DMS 273 (cell line): ENCODE data around the gene STIM1.
A peak's percentile ranks its signal among the peaks of the same experiment; 100 is the strongest.
"Not testable (repeated sequence)": the region's sequence is repeated elsewhere in the genome, so short reads cannot be mapped to it uniquely, and the experiment has no call there.

Source experiments
- DNase-seq: peaks from one replicate; lab custom pipeline; 2025; ENCODE audit not compliant: unreplicated experiment; lab: John Stamatoyannopoulos, UW

Gene STIM1

DNA sequence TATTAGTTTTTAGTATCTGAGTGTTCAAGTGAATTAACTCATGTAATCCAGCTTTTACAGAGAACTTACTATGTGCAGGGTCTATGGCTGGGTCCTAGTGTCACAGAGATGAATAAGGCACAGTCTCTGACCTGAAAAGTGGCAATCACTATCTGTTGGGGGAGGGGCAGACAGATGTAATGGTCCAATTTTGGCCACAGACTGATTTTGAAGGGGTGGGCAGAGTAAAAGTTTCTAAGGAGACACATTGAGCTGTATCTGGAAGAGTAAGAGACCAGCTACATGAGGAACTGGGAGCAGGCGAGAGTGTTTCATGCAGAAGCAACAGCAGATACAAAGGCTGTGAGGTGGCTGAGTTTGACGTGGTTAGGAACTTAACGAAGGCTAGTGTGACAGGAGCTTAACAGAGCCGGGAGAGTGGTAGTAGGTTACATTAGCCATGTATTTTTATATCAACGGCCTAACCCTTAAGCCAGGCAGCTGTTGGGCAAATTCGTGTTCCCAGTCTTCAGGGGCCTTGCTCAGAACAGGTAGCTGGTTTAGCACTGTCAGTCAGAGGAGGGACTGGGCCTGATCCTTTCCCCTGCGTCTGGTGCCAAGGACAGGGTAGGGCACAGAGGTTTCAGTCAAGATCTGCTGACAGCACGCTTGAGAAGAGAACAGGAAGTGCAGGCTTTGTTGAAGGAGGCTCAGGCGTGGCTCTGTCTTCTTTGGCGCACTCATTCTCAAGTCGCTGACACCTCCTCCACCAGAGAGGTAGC lies 1.4 kb upstream of the STIM1 start:
- DNase-seq, result no peak

DNA sequence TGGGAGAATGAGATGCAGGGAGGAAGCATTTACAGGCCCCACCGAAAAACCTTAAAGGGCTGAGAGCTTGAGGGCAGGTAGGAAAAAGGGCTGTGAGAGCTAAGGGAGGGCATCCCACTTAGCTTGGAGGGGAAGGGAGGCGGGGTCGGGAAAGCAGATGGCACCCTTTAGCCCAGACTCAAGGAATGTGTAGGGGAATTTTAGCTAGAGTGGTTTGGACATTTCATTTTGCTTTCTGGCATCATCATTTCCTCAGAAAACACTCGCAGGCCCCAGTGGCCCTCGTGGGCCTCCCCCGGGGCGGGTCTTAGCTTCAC lies 846 bp upstream of the STIM1 start:
- DNase-seq, result no peak

DNA sequence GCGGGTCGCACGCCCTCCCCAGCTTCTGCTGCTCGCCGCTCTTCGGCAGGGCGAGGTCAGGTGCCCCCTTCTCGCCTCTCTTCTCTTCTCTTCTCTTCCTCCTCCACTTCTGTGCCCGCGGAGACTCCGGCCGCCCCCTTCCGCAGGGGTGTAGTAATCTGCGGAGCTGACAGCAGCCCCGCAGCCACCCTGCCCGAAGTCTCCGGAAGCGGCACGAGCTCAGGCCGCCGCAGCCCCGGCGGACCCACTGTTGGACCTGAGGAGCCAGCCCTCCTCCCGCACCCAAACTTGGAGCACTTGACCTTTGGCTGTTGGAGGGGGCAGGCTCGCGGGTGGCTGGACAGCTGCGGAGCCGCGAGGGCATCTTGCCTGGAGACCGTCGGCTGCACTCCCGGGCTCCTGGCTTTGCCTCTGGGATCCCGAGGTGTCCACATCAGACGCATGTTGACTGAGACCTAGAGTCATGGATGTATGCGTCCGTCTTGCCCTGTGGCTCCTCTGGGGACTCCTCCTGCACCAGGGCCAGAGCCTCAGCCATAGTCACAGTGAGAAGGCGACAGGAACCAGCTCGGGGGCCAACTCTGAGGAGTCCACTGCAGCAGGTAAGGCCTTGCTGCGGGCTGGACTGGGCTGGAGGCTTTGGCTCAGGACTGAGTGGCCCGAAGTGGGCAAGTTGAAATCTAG lies 486 bp downstream of the STIM1 start:
- peak; percentile 52 for DNase-seq

DNA sequence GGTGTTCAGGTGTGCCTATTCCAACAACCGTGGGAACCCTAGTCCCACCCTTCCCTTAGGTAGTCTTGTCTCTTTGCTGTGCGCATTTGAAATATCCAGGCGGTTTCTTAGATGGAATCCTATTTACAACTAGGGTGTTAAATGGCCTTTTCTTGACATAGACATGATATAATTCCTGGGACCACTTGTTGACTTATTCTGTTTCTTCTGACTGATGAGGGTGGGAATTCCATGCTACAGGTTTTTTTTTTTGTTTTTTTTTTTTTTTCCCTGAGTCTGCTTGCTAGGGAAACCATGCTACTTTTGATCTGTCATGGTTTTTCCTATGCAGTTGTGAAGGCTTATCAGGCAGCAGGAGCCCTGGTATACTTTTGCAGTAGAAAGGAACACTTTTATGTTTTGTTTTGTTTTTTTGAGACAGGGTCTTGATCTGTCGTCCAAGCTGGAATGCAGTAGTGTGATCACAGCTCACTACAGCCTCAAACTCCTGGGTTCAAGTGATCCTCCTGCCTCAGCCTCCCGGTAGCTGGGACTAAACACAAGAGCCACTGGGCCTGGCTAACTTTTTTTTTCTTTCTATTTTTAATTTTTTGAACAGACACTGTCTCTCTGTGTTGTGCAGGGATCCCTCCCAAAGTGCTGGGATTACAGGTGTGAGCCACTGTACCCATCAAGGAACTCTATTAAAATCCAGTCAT lies 1.5 kb downstream of the STIM1 start:
- no peak for DNase-seq

DNA sequence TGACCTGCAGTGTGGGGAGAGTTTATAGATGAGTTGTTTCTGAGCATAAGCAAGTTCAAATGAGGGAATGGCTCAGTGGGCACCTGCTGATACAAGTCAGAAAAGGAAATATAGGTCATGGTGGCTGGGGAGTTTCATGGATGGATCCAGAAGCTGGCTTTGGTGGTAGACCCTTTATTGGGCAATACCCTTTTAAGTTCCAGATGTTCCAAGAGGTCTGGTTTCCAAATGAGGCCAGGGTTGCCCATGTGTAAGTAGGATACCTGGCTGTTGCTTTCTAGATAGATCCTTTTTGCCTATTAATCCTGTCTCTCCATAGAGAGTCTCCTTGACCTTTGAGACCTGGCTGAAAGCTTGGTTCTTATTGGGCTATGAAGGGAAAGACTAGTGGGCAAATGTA lies 2.2 kb downstream of the STIM1 start:
- DNase-seq, result no peak

DNA sequence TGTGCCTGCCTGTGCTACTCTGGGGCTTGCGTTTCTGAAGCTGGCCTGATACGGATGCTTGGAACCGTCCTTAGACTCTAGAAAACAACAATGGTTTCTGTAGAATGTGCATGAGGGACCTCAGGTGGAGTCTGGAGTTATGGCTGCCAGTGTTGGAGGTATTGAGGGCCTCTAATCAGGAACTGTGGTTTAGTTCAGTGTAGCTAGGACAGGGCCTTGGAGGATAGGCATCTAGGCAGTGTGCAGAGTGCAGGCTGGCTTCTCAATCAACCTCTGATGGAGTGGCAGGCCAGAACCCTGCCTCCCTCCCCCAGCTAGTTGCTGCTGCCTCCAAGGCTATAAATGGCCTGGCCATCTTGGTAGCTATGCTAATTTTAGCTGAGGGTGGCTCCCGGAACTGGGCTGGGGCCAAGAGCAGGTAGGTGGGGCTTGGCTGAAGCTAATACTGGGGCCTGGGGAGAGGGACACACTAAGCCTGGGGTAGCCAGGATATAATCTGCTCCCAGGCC lies 4.0 kb downstream of the STIM1 start:
- DNase-seq, result peak; percentile 30

DNA sequence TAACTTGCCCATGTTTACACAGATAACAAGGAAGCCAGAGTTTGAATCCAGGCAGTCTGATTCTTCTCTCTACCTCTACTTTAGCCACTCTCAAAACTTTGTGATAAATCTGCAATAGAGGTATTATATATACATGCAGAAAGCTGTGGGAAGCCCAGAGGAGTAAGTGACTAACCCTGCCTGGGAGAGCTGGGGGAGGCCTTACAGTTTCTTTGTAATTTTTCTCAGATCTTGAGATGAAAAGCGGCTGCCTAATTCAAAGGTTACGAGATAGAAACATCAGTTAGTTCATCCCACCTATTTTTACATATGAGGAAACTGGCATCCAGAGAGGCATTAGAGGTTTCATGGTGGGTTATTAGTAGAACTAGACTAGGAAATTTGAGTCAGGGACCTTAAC lies 4.9 kb downstream of the STIM1 start:
- no peak for DNase-seq

DNA sequence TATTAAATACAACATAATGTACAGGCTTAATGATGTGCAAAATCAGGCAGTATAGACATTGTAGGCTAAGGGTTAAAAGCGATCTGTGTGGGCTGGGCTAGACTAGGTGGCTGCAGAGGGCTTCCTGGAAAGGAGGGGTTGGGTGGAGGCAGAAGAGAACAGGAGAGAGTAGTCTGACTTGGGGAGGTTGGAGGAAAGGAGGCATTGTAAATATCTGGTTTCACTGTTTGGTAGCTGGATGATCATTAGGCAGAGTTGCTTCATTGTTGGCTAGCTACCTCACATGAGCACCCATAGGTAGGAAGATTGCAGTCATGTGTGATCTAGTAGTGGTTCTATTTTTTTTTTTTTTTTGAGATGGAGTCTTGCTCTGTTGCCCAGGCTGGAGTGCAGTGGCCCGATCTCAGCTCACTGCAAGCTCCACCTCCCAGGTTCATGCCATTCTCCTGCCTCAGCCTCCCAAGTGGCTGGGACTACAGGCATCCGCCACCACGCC lies 5.5 kb downstream of the STIM1 start:
- DNase-seq, result not testable (repeated sequence)

DNA sequence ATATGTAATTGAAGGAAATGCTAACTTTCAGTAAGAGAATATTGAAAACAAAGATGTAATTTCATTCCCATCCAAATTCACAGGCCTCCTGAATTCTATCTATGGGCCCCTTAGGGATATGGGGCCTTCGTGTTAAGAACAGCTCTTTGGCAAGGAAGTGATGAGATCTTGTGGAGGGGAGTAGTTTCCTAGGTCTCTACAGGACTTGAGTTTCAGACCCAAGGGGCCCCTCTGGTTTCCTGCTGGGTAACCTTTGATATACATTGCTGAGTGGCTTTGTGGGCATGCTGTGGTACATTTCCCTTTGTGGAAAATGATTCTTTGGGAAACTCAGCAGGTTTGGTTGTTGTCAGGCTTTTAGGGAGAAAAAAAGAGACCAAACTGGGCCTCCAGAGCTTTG lies 6.2 kb downstream of the STIM1 start:
- DNase-seq, result no peak

DNA sequence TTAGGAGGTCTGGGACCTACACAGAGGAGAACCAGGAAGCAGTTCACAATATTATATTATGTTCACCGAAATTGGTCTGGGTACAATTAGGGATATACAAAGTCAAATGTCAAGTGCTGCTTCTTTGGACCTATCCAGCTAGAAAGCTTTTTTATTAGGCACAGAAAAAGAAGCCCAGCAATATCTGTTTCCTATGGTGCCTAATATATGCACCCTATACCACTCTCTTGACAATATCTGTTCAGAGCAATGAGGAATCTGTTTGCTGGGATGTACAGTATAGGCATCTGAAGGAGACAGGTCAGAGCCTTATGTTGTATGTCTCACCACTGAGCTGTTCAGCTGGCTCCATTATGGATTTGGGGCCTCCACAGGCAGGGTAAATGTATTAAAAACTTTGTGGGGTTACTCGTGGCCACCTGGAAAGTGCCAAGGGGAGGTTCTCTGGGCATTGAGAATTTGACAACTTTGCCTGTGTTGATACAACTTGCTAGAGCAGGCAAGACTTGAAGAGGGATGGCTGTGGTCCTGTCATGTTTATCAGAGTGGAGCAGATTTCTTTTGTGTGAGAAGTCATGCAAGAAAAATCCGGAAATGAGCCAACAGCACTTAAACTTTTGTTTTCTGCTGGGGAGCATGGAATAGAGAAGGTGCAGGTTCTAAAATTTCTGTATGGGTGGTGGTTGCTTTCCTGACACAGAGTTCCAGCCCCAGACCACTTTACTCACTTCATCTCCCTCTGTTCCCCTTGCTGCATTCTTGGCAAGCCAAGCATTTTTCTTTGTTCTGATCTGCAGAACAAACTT lies 10.1 kb downstream of the STIM1 start:
- DNase-seq, result no peak

DNA sequence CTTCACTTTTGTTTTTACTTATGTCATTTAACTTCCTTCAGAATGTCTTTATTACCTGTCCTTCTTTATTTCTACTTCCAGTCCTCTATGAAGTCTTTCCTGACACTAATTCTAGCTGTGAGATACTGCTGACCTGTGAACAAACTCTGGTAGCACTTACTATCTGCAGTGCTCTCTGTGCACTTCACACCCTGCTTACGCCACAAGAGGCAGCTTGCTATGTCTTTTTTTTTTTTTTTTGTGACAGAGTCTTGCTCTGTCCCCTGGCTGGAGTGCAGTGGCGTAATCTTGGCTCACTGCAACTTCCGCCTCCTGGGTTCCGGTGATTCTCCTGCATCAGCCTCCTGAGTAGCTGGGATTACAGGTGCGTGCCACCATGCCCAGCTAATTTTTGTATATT lies 10.7 kb downstream of the STIM1 start:
- DNase-seq, result no peak

DNA sequence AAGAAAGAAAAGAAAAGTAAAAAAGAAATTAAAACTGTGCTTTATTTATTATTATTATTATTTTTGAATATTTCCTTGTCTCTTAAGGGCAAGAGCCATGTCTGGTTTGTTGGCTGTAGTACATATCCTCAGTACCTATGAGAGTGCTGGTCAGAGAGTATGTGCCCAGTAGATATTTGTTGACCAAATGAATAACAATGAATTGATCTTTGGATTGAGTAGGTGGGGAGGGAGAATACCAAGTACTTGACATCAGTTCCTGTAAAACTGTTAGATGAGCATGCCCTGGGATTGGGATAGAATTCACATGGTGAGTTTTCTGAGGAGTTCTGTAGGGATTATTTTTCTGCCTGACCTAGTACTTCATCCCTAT lies 11.4 kb downstream of the STIM1 start:
- no peak for DNase-seq

DNA sequence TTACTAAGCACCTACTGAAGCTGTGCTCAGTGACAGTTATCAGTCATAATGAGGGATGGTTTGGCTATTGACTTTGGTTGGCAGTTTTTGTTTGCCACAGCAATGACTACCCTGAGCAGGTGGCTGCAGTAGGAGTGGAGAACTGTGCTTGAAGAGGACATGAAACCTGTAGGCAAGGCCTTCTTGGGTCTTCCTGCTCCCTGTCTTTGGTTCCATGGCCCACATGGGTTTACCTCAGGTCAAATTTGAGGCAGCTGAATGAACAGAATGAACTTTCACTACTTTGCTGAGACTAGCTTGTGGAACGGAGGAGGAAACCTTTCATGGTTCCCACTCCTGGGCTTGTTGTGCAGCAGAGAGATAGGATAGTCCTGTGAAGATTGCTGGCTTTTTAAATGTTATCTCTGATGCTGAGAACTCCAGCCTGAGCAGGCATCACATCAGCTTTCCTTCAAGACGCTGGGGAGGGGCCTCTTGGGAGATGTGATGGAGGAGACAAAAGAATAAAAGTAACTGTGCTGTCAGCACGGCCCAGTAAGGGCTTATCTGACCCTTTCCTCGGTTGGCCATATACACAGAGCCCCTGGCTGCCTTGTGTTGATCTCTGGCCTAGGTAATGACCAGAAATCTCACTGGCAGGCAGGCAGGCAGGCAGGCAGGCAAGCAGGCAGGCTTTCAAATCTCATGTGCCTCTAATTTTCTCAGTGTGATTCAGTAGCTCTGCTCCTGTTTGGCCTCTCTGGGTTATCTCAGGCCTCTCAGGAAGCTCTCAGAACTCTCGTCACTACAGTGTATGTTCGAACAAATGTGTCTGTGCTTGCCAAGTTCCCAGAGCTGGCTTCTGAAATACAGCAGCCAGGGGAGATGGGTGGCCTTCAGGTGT lies 12.0 kb downstream of the STIM1 start:
- DNase-seq, result no peak

DNA sequence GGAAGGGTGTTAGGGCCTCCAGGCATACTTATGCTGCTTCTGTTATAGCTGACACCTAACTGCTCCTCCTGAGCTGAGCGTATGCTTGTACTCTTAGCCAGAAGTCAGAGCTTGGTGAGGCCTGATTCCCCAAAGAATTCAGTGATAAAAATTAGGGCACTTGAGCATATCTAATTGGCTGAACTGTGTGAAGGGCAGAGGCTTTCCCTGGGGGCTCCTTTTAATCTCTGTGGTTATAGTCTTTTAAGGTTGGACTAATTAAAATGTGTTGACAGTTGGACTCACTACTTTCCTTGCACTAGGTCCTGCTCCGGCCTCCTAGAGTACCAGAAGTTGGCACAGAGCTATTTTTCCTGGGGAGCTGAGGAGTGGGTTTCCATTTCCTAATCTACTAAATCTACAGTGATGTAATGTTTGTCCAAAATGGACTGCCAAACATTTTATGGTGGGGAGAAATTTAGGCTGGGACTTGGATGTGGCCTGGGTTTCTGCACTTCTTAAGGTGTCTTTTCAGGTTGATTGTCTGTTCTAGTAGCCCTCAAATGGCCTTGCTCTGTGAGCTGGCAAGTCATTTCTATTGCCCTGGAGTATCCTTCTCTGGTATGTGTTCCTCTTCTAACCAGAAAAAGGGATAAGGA lies 18.4 kb downstream of the STIM1 start:
- DNase-seq, result peak; percentile 18

DNA sequence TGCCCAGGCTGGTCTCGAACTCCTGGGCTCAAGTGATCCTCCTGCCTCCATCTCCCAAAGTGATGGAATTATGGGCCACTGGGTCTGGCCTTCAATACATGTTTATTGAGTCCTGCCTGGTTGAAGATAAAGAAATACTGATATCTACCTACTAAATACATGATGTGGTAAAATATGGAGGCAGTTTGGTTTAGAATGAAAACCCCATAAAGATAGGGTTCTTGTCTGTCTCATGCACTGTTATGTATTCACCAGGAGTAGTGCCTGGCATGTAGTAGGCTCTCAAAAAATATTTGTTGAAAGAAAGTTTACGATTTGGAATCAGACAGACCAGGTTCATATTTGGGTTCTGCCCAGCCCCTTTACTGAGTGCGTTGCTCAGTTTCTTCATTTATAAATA lies 21.1 kb downstream of the STIM1 start:
- DNase-seq, result no peak

DNA sequence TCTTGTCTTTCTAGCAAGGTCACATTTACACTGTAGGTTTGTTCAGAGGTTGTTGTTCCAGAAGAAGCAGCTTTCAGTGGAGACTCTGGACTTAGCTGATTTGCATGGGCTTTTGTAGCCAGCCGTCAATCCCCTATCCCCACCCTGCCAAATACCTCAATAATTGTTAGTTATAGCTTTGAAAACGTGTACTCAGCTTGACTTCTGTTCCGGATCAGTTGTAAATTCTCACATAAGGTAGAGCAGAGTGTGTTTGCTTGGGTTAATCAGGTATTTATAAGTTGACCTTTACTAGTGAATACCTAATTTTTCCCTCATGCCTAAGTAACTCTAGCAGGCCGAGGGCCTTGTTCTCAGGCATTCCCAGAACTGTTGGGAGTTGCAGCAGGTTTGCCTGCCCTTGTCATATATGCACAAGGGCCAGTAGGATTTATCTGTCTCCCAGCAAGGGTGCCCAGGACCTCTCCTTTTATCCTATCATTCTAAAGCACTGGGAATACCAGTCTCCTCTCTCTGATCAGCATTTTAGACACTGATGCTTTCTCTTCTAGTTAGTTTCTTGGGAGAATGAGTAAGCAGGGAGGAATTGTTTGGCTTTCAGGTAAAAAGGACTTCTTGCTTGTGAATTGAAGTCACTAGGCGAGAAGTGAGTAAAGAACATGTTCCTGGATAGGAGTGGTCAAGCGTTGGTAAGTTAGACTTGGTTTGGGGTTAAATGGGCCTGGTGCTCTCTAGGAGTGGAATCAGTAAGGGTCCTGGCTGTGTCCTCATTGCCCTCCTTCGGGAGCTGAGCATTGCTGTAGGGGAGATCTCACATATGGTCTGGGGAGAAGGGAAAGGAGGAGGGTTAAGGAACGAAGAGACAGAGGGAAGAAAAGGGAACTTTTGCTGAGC lies 22.1 kb downstream of the STIM1 start:
- no peak for DNase-seq

DNA sequence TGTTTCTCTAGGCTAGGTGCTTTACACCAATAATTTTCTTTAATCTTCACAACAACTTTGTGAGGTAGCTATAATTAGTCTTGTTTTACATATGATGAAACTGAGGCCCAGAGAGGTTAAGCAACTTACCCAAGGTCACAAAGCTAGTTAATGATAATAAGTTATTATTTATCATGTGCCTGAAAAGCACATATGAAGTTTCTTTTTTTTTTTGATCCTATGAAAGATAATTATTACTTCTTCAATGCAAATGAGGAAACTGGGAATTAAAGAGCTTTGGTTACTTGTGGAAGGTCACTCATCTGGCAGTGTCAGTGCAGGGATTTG lies 22.8 kb downstream of the STIM1 start:
- no peak for DNase-seq

DNA sequence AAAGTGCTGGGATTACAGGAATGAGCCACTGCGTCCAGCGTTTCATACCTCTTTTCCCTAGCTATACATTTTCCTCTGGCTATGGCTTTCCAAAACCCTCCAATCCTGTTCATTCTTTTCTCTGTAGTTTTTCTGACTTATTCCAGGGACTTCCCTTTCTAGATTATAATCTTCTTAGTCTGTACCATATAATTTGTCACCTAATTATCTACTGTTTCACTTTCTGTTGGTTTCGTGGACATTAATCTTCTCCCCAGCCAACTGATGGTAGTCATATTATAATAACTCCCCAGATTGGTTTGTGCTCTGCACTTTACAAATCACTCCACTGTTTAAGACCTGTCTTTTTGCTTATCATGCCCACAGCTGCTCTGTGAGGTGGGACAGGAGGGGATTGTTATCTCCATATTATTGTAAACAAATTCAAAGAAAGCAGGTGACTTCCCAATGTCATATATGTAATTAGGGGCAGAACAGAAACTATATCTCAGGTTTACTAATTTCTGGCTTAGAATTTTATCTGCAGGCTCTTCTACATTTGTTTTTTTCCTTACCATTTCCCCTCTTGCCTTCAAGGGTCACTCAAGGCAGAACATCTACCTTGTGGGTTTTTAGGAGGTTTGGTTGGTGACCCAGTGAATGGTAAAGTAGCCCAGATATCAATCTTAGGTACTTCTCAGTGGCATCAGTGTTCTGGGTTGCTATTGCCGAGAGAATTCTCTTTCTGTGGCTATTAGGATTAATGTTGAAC lies 23.9 kb downstream of the STIM1 start:
- DNase-seq, result no peak
